Transverse colon (tissue), 4 donors: Measurements from ENCODE around the gene ATP6V1B1. TPM values are rescaled to one million over a fixed set of nuclear protein-coding genes. Genes with fewer than 3 reads are reported as not detected.

Source experiments
- DNase-seq: peaks from one replicate; pipeline ENCODE4 v3.0.0-alpha.2; 2019
- H3K27ac ChIP-seq, 4 donors: fragments of 200-600 bp; sonication (generic); 2 replicates each; pipeline ENCODE4 v1.5.1; 2016 to 2018; ENCODE audit warnings: inconsistent platforms in 4 of 4
- H3K27me3 ChIP-seq: fragments of 200-600 bp; sonication (generic); 2 replicates; pipeline ENCODE4 v1.5.1; 2017; ENCODE audit warnings: inconsistent platforms
- H3K36me3 ChIP-seq, 4 donors: fragments of 200-600 bp; sonication (generic); 2 replicates each; pipeline ENCODE4 v1.5.1; 2017 to 2019; ENCODE audit warnings: inconsistent platforms in 4 of 4
- H3K4me1 ChIP-seq, 4 donors: fragments of 200-600 bp; sonication (generic); 2 replicates each; pipeline ENCODE4 v1.5.1; 2017 to 2020; ENCODE audit warnings: inconsistent platforms in 4 of 4
- H3K4me3 ChIP-seq, 4 donors: fragments of 200-600 bp; sonication (generic); 1 replicate in 1 of 4; 2 replicates in 3 of 4; pipeline versions ENCODE4 v1.5.1 to v1.6.1; 2017 to 2019; ENCODE audit warnings: inconsistent platforms in 4 of 4
- H3K9me3 ChIP-seq, 2 donors: fragments of 200-600 bp; sonication (generic); 2 replicates each; pipeline ENCODE4 v1.5.1; 2017 to 2019; ENCODE audit warnings: inconsistent platforms in 2 of 2
- CTCF ChIP-seq, 5 experiments: fragments of 200-600 bp in 3 of 5; fragments of 450-650 bp in 2 of 5; sonication (generic) in 3 of 5; IDR thresholded peaks; 1 replicate in 2 of 5; 2 replicates in 3 of 5; pipeline ENCODE4 v1.5.1; 2016 to 2017; ENCODE audit warnings: antibody characterized with exemption in 5 of 5, inconsistent platforms in 3 of 5, mild to moderate bottlenecking in 2 of 5, moderate library complexity in 1 of 5
- EP300 ChIP-seq: sonication (generic); formaldehyde crosslinking; IDR thresholded peaks from one replicate; pipeline ENCODE4 v1.6.1; 2017; ENCODE audit warnings: antibody characterized with exemption, low read depth
- POLR2A ChIP-seq: fragments of 450-650 bp; IDR thresholded peaks from one replicate; pipeline ENCODE4 v1.6.1; 2016; ENCODE audit warnings: antibody characterized with exemption, mild to moderate bottlenecking, moderate library complexity
- POLR2AphosphoS5 ChIP-seq, 3 donors: sonication (generic); formaldehyde crosslinking; IDR thresholded peaks; one replicate each; pipeline ENCODE4 v1.6.1; 2016; ENCODE audit warnings: antibody characterized with exemption in 3 of 3
- WGBS, 2 donors: methylation state at CpG; one replicate each; pipeline ENCODE4 v1.1.5; 2018; ENCODE audit warnings: low coverage in 1 of 2; 5-methylcytosine and 5-hydroxymethylcytosine counted together
- in situ Hi-C, 4 donors: fragments of 200-750 bp; cut with MboI; loops; one replicate each; pipeline versions ENCODE4 v1.15.0 to v1.15.1; 2017; ENCODE audit warnings: low sequenced_read_pairs in 3 of 4, low pct_ligation_motif_present in 1 of 4, low pct_unique_long_range_greater_than_20kb in 1 of 4
- intact Hi-C: fragments of 100-400 bp; cut with DNase I; formaldehyde crosslinking; loops from one replicate; pipeline ENCODE4 v1.15.1; 2023; ENCODE audit warnings: low total_unique reads
- total RNA-seq, 4 donors: library from RNA; depleted of rRNA; stranded (reverse); fragments of >200 nt; gene quantifications; one replicate each; pipeline ENCODE4 v1.1.0, GENCODE V29; 2016

ATP6V1B1 gene
- total RNA-seq, 4 donors from 2014 or later: not detected

GRCh38 chr2:70959271-70959761 is 23.6 kb downstream of the ATP6V1B1 start:
- in situ Hi-C loops (no loop called here), intact Hi-C loops (no loop called here)
- no peaks in the 10 kb centered on the region for H3K36me3 ChIP-seq
- no peak overlapping the region for H3K4me3 ChIP-seq
- peaks cover 32% of the 10 kb centered on the region for H3K27me3 ChIP-seq
- no peaks in the 10 kb centered on the region for H3K4me1 ChIP-seq
- WGBS, 2 donors: 90% methylated on average over 8 of the region's 9 CpGs; no CpG with 5 or more reads in 1 of the 2 donors
- no peak overlapping the region for H3K27ac ChIP-seq
- TF ChIP-seq POLR2A: no peak
- TF ChIP-seq CTCF (IDR thresholded peaks at IDR 0.05): no peak
- no peak for TF ChIP-seq POLR2AphosphoS5 (IDR thresholded peaks at IDR 0.05)
- TF ChIP-seq EP300: no peak
- DNase-seq: no peak
- H3K9me3 ChIP-seq: no peaks in the 10 kb centered on the region

- Histone ChIP-seq H3K27me3 (peaks cover 29% of the 10 kb centered on the region), H3K9me3 (no peaks in the 10 kb centered on the region), H3K4me1 (peaks cover 0 to 2% (median 1%) of the 10 kb centered on the region in 4 donors), H3K36me3 (no peaks in the 10 kb centered on the region), H3K4me3 (no peak overlapping the region), H3K27ac (no peak overlapping the region)
- no peak for DNase-seq
- in situ Hi-C loops (no loop called here), intact Hi-C loops (loop anchor here (5.0 kb wide), 1 partner anchor 37 kb away; no protein-coding TSS in a partner anchor)
- 82 to 100% methylated on average over 1 to 17 of the region's 17 CpGs for WGBS, 2 donors
- no peak for TF ChIP-seq EP300
- no peak for TF ChIP-seq CTCF (IDR thresholded peaks at IDR 0.05)
- no peak for TF ChIP-seq POLR2AphosphoS5 (IDR thresholded peaks at IDR 0.05)
- no peak for TF ChIP-seq POLR2A
Measured at GRCh38 chr2:70959851-70960832, 24.4 kb downstream of the ATP6V1B1 start.

GRCh38 chr2:70960833-70961647 is 25.3 kb downstream of the ATP6V1B1 start:
- H3K4me3 ChIP-seq: no peak overlapping the region
- H3K27me3 ChIP-seq: peaks cover 36% of the 10 kb centered on the region
- no peak for TF ChIP-seq EP300
- TF ChIP-seq POLR2A: no peak
- no peak for TF ChIP-seq CTCF (IDR thresholded peaks at IDR 0.05)
- TF ChIP-seq POLR2AphosphoS5 (IDR thresholded peaks at IDR 0.05): no peak
- in situ Hi-C loops (no loop called here), intact Hi-C loops (loop anchor here (5.0 kb wide), 1 partner anchor 36 kb away; no protein-coding TSS in a partner anchor)
- peaks cover 0 to 5% (median 2%) of the 10 kb centered on the region in 4 donors for H3K4me1 ChIP-seq
- no peak overlapping the region for H3K27ac ChIP-seq
- no peaks in the 10 kb centered on the region for H3K36me3 ChIP-seq
- no peaks in the 10 kb centered on the region for H3K9me3 ChIP-seq
- no peak for DNase-seq
- WGBS, 2 donors: 76% methylated on average over 14 of the region's 14 CpGs; no CpG with 5 or more reads in 1 of the 2 donors

- Histone ChIP-seq H3K27me3 (peaks cover 36% of the 10 kb centered on the region), H3K9me3 (no peaks in the 10 kb centered on the region), H3K4me3 (no peak overlapping the region), H3K4me1 (peaks cover 0 to 5% (median 2%) of the 10 kb centered on the region in 4 donors), H3K36me3 (no peaks in the 10 kb centered on the region), H3K27ac (no peak overlapping the region)
- DNase-seq: no peak
- 89% methylated on average over 4 of the region's 4 CpGs; no CpG with 5 or more reads in 1 of the 2 donors for WGBS, 2 donors
- in situ Hi-C loops (no loop called here), intact Hi-C loops (loop anchor here (5.0 kb wide), 1 partner anchor 36 kb away; no protein-coding TSS in a partner anchor)
- TF ChIP-seq EP300 (no peak), POLR2AphosphoS5 (IDR thresholded peaks at IDR 0.05) (no peak)
Measured at GRCh38 chr2:70961648-70961994, 25.9 kb downstream of the ATP6V1B1 start.
